ENCODE measurements around the gene FAM53A. TPM values are rescaled to one million over a fixed set of nuclear protein-coding genes. Genes with fewer than 3 reads are reported as not detected.

The FAM53A gene
- total and polyA plus RNA-seq, 2 donors (not counting 1 experiment from before 2014, with no cell fraction given), result 0.65 to 0.99 TPM

DNA sequence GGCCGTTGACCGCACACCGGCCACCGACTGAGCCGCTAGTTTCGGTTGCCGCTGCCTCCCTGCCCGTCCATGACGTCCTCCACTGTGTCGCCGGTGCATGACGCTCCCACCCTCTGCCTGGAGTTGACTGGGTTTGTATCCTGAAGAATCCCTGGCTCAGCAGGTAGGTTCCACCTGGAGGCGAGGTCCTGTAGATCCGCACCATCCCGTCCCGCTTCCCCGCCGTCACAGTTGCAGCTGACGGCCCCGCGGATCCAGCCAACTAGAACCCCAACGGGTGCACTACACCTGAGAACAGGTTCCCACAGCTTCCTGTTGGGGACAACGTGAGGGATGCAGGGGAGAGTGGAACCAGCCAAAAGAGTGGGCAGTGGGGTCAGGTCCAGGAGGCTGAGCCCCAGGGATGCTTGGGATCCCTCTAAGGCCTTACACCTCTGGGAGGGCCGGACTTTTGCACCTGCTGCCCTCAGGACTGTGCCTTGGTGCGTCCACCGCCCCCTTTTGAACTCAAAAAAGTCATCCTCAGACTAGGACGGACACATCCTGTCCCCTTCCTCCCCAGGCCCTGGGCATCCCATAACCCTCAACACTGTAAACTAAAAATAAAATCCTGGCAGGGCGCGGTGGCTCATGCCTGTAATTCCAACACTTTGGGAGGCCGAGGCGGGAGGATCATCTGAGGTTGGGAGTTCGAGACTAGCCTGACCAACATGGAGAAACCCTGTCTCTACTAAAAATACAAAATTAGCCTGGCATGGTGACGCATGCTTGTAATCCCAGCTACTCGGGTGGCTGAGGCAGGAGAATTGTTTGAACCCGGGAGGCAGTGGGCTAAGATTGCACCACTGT is 29.1 kb upstream of the FAM53A start:
- H3K4me1 ChIP-seq (ENCODE audit: control insufficient read depth, extremely low read depth, insufficient read depth, low read length), result peaks cover 2% of the 10 kb centered on the region
- H3K4me3 ChIP-seq (replicated peaks in 1 of 4; ENCODE audit: control extremely low read depth in 1 of 4, insufficient read depth in 1 of 4, low read depth in 3 of 4, low read length in 4 of 4), result peak overlapping the region; percentile 59 to 94 (median 84)
- peak overlapping the region; percentile 99 for H3K9ac ChIP-seq (ENCODE audit: insufficient read depth, low read length)
- H3K4me2 ChIP-seq (ENCODE audit: extremely low read depth, insufficient read depth, low read length), result peak overlapping the region; percentile 98
- H2AFZ ChIP-seq (ENCODE audit: low read length), result peak overlapping the region; percentile 63
- H4K20me1 ChIP-seq (ENCODE audit: control insufficient read depth, extremely low read depth, insufficient read depth, low read length), result no peaks in the 10 kb centered on the region
- no peak for DNase-seq (ENCODE audit: low read depth in 2 of 2)
- peak overlapping the region; percentile 95 for H3K27ac ChIP-seq (ENCODE audit: insufficient read depth, low read length)
- peaks cover 53% of the 10 kb centered on the region for H3K79me2 ChIP-seq (ENCODE audit: control insufficient read depth, insufficient read depth, low read length)
- H3K9me3 ChIP-seq (ENCODE audit: control insufficient read depth, insufficient read depth, low read depth, low read length), result no peaks in the 10 kb centered on the region
- TF ChIP-seq CTCF (conservative IDR thresholded peaks at IDR 0.05 in 1 of 2, IDR thresholded peaks at IDR 0.05 in 1 of 2; ENCODE audit: low read depth in 1 of 2, low read length in 2 of 2) (no peak), EZH2 (IDR thresholded peaks at IDR 0.05; ENCODE audit: low read length, missing control alignments) (no peak)
- peaks cover 13% of the 10 kb centered on the region for H3K36me3 ChIP-seq (ENCODE audit: control insufficient read depth, insufficient read depth, low read length)
- no peaks in the 10 kb centered on the region for H3K27me3 ChIP-seq (ENCODE audit: control insufficient read depth, insufficient read depth, low read length)

DNA sequence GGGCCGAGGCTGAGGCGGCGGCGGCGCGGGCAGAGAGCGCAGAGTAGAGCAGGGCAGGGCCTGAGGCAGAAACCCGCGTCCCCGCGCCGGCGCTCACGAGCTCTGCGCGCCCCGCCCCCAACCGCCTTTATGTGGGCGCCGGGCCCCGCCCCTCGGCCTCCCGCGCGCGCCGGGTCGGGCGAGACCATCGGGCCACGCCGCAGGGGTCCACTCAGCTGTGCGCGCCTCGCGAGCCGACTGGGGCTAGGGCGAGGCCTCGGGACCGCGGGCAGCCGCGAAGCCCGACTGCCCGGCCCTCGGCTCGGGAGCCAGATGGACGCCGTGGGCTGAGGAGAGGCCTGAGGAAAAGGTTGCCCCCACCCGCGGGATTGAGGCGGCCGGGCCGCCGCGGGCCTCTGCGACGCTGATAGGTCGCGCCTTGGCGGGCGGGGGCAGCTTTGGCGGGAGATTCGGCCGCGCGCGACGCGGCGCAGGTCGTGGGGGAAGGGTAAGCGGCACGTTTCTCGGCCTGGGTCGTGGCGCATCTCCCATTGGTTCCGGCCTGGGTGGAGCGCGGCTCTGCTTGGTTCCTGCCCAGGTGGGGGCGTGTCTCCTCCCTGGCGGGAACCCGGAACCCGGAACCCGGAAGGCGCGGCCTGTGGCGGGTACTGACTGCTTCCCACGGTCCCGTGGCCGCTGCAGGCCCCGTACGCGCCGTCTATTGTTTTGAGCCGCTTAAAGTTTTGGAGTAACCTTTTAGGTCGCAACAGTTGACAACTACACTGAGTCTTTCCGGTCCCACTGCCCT is 28.3 kb upstream of the FAM53A start, which contains the start of gene SLBP:
Gene SLBP, minus strand, starts transcription at position 104 of the 787 bp plus-strand sequence. CDS start 131 bp downstream, outside the sequence.
- peaks cover 7% of the 10 kb centered on the region for H3K36me3 ChIP-seq (ENCODE audit: control insufficient read depth, insufficient read depth, low read length)
- H3K4me3 ChIP-seq (replicated peaks in 1 of 4; ENCODE audit: control extremely low read depth in 1 of 4, insufficient read depth in 1 of 4, low read depth in 3 of 4, low read length in 4 of 4), result peak within 1 kb of the TSS; percentile 87 to 95 (median 94)
- H2AFZ ChIP-seq (ENCODE audit: low read length), result peak within 1 kb of the TSS; percentile 70
- H3K9ac ChIP-seq (ENCODE audit: insufficient read depth, low read length), result peak within 1 kb of the TSS; percentile 99
- peaks cover 52% of the 10 kb centered on the region for H3K79me2 ChIP-seq (ENCODE audit: control insufficient read depth, insufficient read depth, low read length)
- no peaks in the 10 kb centered on the region for H3K9me3 ChIP-seq (ENCODE audit: control insufficient read depth, insufficient read depth, low read depth, low read length)
- peak within 1 kb of the TSS; percentile 98 for H3K4me2 ChIP-seq (ENCODE audit: extremely low read depth, insufficient read depth, low read length)
- peaks cover 2% of the 10 kb centered on the region for H3K4me1 ChIP-seq (ENCODE audit: control insufficient read depth, extremely low read depth, insufficient read depth, low read length)
- H3K27ac ChIP-seq (ENCODE audit: insufficient read depth, low read length), result peak within 1 kb of the TSS; percentile 95
- H3K27me3 ChIP-seq (ENCODE audit: control insufficient read depth, insufficient read depth, low read length), result no peaks in the 10 kb centered on the region
- TF ChIP-seq EZH2 (IDR thresholded peaks at IDR 0.05; ENCODE audit: low read length, missing control alignments) (no peak), CTCF (conservative IDR thresholded peaks at IDR 0.05 in 1 of 2, IDR thresholded peaks at IDR 0.05 in 1 of 2; ENCODE audit: low read depth in 1 of 2, low read length in 2 of 2) (no peak)
- DNase-seq (ENCODE audit: low read depth in 2 of 2), result peak; percentile 89 to 91
- no peaks in the 10 kb centered on the region for H4K20me1 ChIP-seq (ENCODE audit: control insufficient read depth, extremely low read depth, insufficient read depth, low read length)

All from fibroblast of lung (primary cell).